GM18526 (cell line): ENCODE results near the gene AMPD2.

Source experiments
- POLR2A ChIP-seq: IDR thresholded peaks from 3 replicates; pipeline ENCODE4 v1.6.1; 2011; ENCODE audit not compliant: insufficient read length; ENCODE audit errors: extremely low read depth

The AMPD2 gene

DNA sequence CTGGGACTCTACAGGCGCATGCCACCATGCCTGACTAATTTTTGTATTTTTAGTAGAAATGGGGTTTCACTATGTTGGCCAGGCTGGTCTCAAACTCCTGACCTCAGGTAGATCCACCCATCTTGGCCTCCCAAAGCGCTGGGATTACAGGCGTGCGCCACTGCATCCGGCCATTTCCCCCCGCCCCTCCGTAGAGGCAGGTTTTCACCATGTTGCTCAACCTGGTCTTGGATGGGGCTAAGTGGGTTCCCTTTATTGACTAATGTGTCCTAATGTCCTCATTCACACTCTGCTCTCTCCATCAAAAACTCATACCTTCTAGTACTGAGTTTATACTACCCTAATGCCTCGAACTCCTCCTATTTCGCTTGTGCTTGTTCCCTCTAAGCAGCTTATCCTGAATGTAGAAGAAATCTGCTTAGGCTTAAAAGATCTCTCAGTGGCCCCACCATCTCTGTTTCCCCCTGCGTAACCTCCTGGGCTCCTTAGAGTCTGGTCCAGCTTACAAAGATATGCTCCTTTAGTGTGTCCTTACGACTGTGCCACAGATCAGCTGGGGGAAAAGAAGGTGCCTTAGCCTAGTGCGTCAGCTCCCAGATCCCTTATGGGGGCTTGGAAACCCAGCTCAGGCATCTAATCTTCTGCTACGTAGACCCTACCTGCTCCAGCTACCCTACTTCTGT, 8.2 kb upstream of the AMPD2 start:
- TF ChIP-seq POLR2A = no peak

DNA sequence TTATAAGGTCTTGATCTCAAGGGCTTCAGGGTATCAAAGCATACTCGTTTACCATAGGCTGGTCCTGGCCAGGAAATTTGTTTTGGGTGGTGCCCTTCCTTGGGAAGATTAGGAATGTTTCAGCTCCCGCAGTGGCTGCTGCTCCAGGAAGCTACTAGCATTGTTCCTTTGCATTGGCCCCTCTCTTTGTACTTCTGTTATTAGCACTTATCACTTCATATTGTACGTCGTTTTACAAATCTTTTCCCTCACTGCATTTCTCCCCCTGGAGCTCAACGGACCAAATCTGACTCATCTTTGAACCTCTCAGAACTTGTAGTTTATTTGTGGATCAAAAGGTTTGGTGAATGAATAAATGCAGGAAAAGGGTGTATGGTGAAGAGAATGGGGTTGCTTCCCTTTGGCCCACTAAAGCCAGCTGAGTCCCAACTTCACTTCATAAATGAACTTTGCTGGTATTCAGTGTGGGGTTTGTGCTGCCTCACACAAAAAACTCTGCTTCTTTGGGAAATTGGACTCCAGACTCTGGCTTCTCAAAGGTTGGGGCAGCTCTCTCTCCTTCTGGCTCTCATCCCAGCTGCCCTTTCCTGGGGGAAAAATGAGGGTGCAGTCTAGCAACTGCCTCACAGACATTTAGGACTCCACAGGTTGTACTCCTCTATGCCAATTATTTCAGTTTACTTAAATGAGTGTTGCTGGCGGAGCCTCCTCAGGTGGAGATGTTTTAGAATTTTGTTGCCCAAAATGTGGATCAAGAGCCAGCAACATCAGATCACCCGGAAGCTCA, 6.1 kb upstream of the AMPD2 start:
- no peak for TF ChIP-seq POLR2A

DNA sequence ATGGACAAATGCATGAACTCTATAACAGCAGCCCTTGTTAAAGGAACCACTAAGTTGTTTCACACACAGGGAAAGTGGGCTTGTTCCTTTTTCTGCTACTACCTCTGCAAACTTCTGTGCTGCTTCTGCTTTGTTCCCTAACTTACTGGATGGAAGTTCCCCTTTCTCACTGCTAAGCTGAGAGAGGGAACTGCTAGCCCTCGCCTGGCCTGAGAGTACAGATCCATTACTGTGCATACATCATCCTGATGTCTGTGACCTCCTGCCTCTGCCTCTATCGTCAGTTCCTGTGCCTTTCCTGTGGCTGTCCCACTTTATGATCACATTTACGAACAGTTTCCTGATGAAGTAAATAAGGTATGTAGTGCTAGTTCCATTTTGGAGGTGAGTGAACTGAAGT, 3.8 kb upstream of the AMPD2 start:
- no peak for TF ChIP-seq POLR2A

DNA sequence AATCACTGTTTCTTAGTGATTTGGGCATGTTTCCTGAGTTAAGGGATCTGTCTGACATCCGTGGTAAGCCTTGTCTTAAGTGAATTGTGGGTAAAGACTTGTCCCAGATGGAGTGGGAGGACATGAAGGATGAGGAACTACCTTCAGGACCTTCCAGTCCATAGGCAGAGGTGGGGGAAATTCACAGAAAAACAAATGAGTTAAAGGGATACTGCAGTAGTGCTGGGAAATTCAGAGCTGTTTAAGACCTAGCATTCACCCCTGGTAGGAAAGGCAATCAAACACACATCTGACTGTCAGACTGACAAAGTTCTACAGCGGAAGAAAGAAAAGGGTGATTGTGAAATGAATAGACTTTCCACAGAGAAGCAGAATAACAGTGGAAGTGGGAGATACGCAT, 3.2 kb upstream of the AMPD2 start:
- no peak for TF ChIP-seq POLR2A

DNA sequence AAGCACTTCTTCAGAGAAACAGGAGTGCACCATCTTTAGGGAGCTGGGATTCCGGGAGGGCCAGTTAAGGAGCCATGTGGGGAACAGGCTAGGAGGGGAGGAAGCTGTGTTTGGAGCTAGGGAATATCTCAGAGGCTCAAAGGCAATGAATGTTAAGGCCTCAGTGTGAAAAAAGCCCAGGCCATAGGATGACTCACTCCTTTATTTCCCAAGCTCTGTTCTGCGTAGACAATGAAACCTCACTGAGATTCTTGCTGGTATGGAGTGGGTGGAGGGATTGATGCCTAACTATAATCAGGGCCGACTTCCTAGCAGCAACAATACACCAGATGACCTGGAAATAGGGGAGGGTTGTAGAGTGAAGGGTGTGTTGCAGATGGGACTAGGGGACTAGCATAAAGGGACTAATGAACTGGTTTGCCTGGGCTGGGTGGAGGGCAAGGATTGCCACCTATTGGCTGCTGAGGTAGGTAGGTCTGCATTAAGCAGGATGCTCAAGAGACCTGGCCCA, 2.3 kb upstream of the AMPD2 start:
- TF ChIP-seq POLR2A = no peak

DNA sequence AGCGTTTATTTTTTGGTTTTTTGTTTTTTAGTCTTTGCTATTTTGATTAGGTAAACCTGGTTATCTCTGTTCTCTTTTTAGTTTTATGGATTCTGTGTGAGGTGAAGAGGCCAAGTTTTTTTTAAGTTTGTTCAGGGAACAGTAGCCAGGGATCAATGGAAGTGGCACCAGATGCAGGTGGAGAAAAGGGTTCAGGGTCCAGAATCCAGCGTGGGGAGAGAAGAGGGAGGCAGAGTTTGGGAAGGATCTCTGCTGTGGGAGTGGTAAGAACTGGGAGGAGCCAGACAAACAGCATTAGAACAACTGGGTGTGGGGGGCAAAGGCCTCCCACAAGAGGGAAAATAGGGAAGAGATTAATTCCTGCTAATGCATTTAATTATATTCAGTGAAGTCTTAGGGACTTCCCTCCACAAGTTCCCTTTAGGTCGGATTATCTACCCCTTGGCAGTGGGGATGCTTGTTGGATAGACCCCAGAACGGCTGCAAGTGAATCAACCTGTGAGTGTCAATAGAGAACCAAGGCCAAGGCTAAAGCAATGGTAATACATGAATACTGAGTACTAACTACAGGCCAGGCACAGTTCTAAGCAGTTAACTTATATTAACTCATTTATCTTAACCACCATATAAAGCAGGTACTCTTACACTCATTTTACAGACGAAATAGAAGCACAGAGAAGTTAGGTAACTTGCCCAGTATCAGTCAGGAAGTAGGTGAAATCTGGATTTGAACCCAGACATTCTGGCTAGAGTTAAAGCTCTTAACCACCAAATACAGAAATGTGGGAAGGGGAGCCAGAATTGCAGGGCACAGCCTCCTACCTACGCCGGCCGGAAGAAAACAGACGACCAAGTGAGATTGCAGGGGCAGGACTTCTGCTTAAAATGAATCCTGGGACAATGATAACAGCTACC, 719 bp upstream of the AMPD2 start:
- TF ChIP-seq POLR2A = no peak

DNA sequence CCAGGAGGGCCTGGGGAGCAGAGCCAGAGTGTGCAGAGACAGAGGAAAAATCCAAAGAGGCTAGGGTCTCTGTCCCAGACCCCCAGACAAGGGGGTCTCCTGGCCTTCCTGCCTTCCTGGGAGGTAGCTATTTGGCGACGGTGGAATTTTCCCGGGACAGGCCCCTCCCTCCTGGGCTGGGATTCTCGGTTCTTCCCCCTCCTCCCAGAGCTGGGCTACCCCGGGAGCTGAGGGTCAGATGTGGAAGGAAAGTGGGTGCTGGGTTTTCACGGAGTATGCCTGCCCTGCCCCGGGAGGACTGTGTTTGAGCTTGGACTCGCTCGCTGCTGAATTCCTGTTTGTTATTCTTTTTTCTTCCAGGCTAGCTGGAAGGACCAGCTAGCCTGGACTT, 759 bp downstream of the AMPD2 start:
- TF ChIP-seq POLR2A = no peak

DNA sequence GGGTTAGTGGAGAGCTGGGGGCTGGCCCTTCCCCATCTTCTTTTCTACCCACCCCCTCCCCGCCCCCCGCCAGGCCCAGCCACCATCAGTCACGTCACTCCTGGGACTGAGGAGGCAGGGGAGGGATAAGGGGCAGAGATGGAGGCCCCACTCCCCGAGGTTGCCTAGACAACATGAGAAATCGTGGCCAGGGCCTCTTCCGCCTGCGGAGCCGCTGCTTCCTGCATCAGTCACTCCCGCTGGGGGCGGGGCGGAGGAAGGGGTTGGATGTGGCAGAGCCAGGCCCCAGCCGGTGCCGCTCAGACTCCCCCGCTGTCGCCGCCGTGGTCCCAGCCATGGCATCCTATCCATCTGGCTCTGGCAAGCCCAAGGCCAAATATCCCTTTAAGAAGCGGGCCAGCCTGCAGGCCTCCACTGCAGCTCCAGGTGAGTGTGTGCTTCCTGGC, 1.2 kb downstream of the AMPD2 start:
- no peak for TF ChIP-seq POLR2A

DNA sequence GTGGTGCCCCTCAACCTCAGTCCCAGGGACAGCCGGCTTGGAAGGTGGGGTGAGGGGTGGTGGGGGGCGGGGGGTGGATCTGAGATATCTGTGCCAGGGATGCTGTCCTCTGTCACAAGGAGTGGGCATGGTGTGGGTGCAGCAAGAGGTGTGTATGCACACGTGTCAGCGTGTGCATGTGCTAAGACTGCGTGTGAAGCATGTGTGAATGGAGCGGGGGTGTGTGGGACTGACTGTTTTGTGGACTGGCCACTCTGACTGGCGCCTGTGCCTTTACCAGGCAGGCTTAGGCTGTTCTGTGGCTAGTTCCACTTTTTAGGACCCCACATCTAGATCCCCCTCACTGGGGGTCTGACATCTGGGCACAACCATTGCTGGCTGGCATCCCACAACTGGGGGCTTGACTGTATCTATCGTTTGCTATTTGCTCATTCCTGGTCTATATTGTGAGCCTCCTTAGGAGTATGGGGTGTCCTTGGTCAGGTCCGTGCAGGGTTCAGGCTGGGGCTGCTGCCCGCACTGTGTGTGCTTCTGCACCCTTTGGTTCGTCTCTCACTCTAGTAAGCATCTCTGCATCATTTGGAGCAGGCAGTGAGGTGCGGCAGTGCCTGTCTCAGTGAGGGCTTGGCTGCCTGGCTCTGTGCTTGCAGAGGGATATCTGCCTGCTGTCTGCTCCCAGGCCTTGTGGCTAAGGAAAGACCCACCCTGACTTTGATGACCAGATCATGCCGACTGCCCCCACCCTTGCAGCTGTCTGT, 1.9 kb downstream of the AMPD2 start:
- no peak for TF ChIP-seq POLR2A

DNA sequence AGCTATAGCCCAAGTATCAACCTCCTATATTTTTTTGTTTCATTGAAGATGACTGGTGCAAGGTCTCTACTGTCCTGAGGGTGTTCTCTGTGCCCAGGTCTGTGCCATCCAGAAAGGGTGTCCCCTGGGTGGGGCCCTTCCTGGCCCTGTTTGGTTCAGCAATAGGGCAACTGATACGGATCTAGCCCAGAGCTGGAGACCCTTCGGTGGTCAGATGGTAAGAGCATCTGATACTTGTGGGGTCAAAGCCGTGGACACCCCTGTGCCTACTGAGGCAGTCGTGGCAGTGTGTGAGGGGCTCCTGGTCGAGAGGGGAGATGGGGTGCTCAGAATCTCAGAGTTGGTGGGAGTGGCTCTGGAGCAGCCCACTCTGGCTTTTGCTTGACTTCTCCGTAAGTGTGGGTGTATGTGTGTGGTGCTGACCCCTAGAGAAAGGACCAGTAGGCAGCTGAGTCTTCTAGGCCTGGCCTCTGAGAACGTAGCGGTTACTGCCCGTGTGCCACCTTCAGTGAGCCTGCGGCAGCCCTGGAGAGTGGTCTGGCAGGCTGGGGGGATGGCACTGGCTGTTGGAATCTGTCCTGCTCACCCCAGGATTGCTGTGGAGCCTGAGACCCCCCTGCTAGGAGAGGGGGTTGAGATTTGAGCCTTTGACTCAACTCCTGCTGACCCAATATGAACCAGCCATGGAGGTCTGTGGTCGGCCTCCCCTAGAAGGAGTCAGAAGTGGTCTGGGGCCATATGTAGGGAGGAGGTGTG, 2.7 kb downstream of the AMPD2 start:
- no peak for TF ChIP-seq POLR2A

DNA sequence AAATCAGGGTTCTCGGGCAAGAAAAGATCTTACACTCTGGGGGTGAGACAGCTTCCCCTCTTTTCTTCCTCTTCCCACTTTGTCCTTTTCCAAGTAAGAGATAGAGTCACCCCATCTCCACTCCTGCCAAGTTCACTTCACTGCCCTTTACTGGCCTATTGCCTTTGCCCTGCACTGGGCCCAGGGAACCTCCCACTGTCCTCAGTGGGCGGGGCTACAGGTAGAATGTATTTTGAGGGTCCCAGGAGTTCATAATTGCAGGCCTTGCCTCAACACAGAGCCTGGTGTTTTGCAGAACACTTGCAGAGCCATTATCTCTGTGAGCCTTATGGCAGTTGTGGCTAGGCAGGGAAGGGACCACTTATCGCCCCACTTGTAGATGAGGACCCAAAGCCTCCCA, 3.3 kb downstream of the AMPD2 start:
- TF ChIP-seq POLR2A = no peak

DNA sequence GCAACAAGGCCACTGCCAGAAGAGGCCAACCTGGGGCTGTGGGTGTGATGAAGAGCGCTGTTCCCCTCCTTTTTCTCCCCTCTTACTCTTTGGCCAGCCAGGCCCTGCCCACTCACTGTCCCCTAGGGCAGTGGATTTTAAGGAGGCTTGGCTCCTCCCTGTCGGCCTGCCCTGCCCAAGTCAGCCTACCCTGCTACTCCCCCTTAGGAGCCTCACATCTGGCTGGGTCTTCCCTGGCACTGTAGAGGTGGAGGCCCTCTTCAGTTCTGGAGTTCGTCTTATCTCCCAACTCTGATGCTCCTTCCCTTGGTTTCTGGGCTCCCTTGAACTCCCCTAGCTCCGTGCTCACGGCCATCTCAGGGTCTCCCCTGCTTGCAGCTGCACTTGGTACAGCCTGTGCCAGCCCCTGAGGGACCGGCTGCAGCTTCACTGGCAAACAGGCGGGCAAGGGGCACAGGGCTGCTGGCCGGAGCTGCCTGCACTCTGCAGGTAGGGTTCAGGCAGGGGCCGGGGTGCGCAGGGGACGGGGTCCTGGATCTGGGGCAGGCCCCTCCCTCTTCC, 4.0 kb downstream of the AMPD2 start:
- TF ChIP-seq POLR2A = no peak

DNA sequence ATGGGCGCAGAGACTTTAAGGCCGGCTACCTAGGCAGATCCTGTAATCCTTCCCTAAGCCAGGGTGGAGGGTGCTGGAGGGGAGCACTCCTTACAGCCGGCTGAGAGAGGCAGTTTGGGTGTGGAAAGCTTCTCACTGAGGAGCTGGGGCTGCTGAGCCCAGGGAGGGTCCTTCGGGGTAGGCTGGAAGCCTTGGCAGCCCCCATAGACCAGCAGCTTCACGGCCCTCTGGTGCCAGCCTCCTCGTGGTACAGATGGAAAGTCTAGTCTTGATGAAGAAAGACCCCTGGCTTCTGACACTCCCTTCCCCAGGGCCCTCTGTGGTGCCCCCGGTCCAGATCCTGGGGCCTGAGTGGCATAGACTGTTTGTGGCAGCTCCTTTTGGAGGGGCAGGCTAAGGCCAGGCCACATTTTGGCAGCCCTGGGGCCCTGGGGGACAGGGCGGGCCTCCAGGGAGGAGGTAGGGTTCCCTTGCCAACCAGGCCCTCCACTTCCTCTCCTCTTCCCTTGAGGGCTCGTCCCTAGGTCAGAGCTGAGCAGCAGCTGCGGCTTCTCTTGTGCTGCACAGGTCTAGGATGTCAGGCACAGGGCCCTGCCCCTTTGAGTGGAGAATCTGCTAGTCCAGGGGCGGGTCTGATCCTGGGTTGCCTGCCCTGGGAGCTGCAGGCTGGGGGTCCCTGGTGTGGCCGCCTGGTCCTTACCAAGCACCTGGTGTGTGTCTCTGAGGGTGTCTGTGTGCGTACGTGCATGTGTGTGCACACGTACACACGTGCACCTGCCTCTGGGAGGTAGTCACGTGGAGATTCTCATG, 4.8 kb downstream of the AMPD2 start:
- TF ChIP-seq POLR2A = no peak
